ENCODE measurements around the gene PSMD12.
"Not testable (repeated sequence)": the region's sequence is repeated elsewhere in the genome, so short reads cannot be mapped to it uniquely, and the experiment has no call there.

DNA sequence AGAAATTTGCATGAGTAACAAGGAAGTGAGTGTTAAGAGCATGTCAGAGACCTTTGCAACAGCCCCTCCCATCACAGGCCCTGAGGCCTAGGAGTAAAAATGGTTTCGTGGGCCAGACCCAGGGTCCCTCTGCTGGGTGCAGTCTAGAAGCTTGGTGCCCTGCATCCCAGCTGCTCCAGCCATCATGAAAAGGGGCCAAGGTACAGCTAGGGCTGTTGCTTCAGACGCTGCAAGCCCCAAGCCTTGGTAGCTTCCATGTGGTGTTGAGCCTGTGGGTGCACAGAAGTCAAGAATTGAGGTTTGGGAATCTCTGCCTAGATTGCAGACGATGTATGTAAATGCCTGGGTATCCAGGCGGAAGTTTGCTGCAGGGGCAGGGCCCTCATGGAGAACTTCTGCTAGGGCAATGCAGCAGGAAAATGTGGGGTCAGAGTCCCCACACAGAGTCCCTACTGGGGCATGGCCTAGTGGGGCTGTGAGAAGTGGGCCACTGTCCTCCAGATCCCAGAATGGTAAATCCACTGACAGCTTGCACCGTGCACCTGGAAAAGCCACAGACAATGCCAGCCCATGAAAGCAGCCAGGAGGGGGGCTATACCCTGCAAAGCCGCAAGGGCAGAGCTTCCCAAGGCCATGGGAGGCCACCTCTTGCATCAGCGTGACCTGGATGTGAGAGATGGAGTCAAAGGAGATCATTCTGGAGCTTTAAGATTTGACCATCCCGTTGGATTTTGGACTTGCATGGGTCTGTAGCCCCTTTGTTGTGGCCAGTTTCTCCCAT lies 34.8 kb downstream of the PSMD12 start:
- TF ChIP-seq POLR2A (IDR thresholded peaks at IDR 0.05), result not testable (repeated sequence)
- TF ChIP-seq, protein P1, sequence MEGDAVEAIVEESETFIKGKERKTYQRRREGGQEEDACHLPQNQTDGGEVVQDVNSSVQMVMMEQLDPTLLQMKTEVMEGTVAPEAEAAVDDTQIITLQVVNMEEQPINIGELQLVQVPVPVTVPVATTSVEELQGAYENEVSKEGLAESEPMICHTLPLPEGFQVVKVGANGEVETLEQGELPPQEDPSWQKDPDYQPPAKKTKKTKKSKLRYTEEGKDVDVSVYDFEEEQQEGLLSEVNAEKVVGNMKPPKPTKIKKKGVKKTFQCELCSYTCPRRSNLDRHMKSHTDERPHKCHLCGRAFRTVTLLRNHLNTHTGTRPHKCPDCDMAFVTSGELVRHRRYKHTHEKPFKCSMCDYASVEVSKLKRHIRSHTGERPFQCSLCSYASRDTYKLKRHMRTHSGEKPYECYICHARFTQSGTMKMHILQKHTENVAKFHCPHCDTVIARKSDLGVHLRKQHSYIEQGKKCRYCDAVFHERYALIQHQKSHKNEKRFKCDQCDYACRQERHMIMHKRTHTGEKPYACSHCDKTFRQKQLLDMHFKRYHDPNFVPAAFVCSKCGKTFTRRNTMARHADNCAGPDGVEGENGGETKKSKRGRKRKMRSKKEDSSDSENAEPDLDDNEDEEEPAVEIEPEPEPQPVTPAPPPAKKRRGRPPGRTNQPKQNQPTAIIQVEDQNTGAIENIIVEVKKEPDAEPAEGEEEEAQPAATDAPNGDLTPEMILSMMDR (IDR thresholded peaks at IDR 0.05), result not testable (repeated sequence)

Measured in stomach (tissue), 4 donors.